ENCODE results near the gene C1S.
A peak's percentile ranks its signal among the peaks of the same experiment; 100 is the strongest.

The C1S gene

GRCh38 chr12:7096979-7097378 lies 36.5 kb downstream of the C1S start:
- TF ChIP-seq CTCF (IDR thresholded peaks at IDR 0.05; ENCODE audit: low read depth, low read length, missing control alignments): no peak
- Histone ChIP-seq H3K36me3 (replicated peaks) (no peaks in the 10 kb centered on the region), H3K27ac (no peak overlapping the region), H3K27me3 (replicated peaks) (no peaks in the 10 kb centered on the region), H3K4me3 (ENCODE audit: low read depth, low read length) (no peak overlapping the region)
- DNase-seq: no peak
- in situ Hi-C loops (cut with HindIII; ENCODE audit: low pct_ligation_motif_present, low sequenced_read_pairs): no loop called here

- no peak overlapping the region for H3K27ac ChIP-seq
Observed at GRCh38 chr12:7099290-7099996, 38.9 kb downstream of the C1S start.

GRCh38 chr12:7100239-7100638 lies 39.7 kb downstream of the C1S start:
- H3K4me3 ChIP-seq (ENCODE audit: low read depth, low read length): no peak overlapping the region
- no peak overlapping the region for H3K27ac ChIP-seq
- in situ Hi-C loops (cut with HindIII; ENCODE audit: low pct_ligation_motif_present, low sequenced_read_pairs): no loop called here
- no peak for TF ChIP-seq CTCF (IDR thresholded peaks at IDR 0.05; ENCODE audit: low read depth, low read length, missing control alignments)
- H3K27me3 ChIP-seq (replicated peaks): no peaks in the 10 kb centered on the region
- H3K36me3 ChIP-seq (replicated peaks): no peaks in the 10 kb centered on the region
- DNase-seq: no peak

More at GRCh38 chr12:7099290-7099996, 38.9 kb downstream of the C1S start:
- no peaks in the 10 kb centered on the region for H3K36me3 ChIP-seq (replicated peaks)
- no peak for TF ChIP-seq CTCF (IDR thresholded peaks at IDR 0.05; ENCODE audit: low read depth, low read length, missing control alignments)
- H3K27me3 ChIP-seq (replicated peaks): no peaks in the 10 kb centered on the region
- DNase-seq: no peak
- H3K4me3 ChIP-seq (ENCODE audit: low read depth, low read length): no peak overlapping the region
- in situ Hi-C loops (cut with HindIII; ENCODE audit: low pct_ligation_motif_present, low sequenced_read_pairs): no loop called here

- H3K4me3 ChIP-seq (ENCODE audit: low read depth, low read length): no peak overlapping the region
- no peaks in the 10 kb centered on the region for H3K36me3 ChIP-seq (replicated peaks)
- peak; percentile 18 for DNase-seq
- in situ Hi-C loops (cut with HindIII; ENCODE audit: low pct_ligation_motif_present, low sequenced_read_pairs): no loop called here
- TF ChIP-seq CTCF (IDR thresholded peaks at IDR 0.05; ENCODE audit: low read depth, low read length, missing control alignments): no peak
- H3K27me3 ChIP-seq (replicated peaks): no peaks in the 10 kb centered on the region
- no peak overlapping the region for H3K27ac ChIP-seq
Observed at GRCh38 chr12:7101047-7101693, 40.7 kb downstream of the C1S start.

GRCh38 chr12:7101694-7102131 lies 41.2 kb downstream of the C1S start:
- no peak overlapping the region for H3K4me3 ChIP-seq (ENCODE audit: low read depth, low read length)
- in situ Hi-C loops (cut with HindIII; ENCODE audit: low pct_ligation_motif_present, low sequenced_read_pairs): no loop called here
- no peaks in the 10 kb centered on the region for H3K27me3 ChIP-seq (replicated peaks)
- no peak overlapping the region for H3K27ac ChIP-seq
- TF ChIP-seq CTCF (IDR thresholded peaks at IDR 0.05; ENCODE audit: low read depth, low read length, missing control alignments): no peak
- no peaks in the 10 kb centered on the region for H3K36me3 ChIP-seq (replicated peaks)
- no peak for DNase-seq
